HepG2 (cell line): Measurements from ENCODE around the gene MAP3K20.

ENCODE experiments used
- FOXO4 ChIP-seq: sonication (generic); formaldehyde crosslinking; conservative IDR thresholded peaks from 2 replicates; pipeline ENCODE4 v1.8.1; 2023; ENCODE audit warnings: missing genetic modification reagents
- GPBP1L1 ChIP-seq: sonication (generic); formaldehyde crosslinking; IDR thresholded peaks from 2 replicates; pipeline ENCODE4 v1.5.0; 2020; ENCODE audit warnings: mild to moderate bottlenecking, missing genetic modification reagents
- POLR2A ChIP-seq, 2 experiments: IDR thresholded peaks; 2 replicates each; pipeline ENCODE4 v1.6.1; 2011; ENCODE audit warnings: low read depth in 2 of 2, low read length in 2 of 2, mild to moderate bottlenecking in 1 of 2, moderate library complexity in 1 of 2; ENCODE audit not compliant: insufficient read depth in 1 of 2
- POLR2AphosphoS5 ChIP-seq: IDR thresholded peaks from 2 replicates; pipeline ENCODE4 v1.6.1; 2012; ENCODE audit warnings: low read depth, low read length
- RBFOX2 ChIP-seq: fragments of 200-400 bp; formaldehyde crosslinking; IDR thresholded peaks from 2 replicates; pipeline ENCODE4 v1.6.1; 2017; ENCODE audit warnings: low read depth, mild to moderate bottlenecking, low read length
- SCMH1 ChIP-seq: sonication (generic); formaldehyde crosslinking; IDR thresholded peaks from 2 replicates; pipeline ENCODE4 v1.9.0; 2021; ENCODE audit warnings: missing genetic modification reagents, mild to moderate bottlenecking, borderline replicate concordance
- SMAD3 ChIP-seq: sonication (generic); formaldehyde crosslinking; IDR thresholded peaks from 2 replicates; pipeline ENCODE4 v1.4.0; 2020; ENCODE audit warnings: missing genetic modification reagents
- SOX13 ChIP-seq, 3 experiments: fragments of 450-650 bp in 1 of 3; sonication (generic) in 1 of 3; formaldehyde crosslinking in 1 of 3; IDR thresholded peaks in 2 of 3; conservative IDR thresholded peaks in 1 of 3; 2 replicates each; pipeline versions ENCODE4 v1.5.0 to v1.6.1; 2016 to 2020; ENCODE audit warnings: antibody characterized with exemption in 1 of 3, mild to moderate bottlenecking in 1 of 3, missing compliant biosample characterization in 1 of 3, missing genetic modification reagents in 1 of 3, moderate library complexity in 1 of 3
- YY1 ChIP-seq: IDR thresholded peaks from 2 replicates; pipeline ENCODE4 v1.6.1; 2011; ENCODE audit warnings: low read length, low read depth, moderate library complexity, mild to moderate bottlenecking; ENCODE audit not compliant: insufficient read depth, insufficient replicate concordance
- ZFP36L2 ChIP-seq: sonication (generic); formaldehyde crosslinking; IDR thresholded peaks from 2 replicates; pipeline ENCODE4 v1.4.0; 2020; ENCODE audit warnings: missing genetic modification reagents
- ZNF280D ChIP-seq: sonication (generic); formaldehyde crosslinking; IDR thresholded peaks from 2 replicates; pipeline ENCODE4 v1.5.1; 2020; ENCODE audit warnings: mild to moderate bottlenecking, missing genetic modification reagents
- ZNF282 ChIP-seq: fragments of 450-650 bp; IDR thresholded peaks from 2 replicates; pipeline ENCODE4 v1.6.1; 2018; ENCODE audit not compliant: partially characterized antibody
- ZNF382 ChIP-seq: sonication (generic); formaldehyde crosslinking; IDR thresholded peaks from 2 replicates; pipeline ENCODE4 v1.5.0; 2020; ENCODE audit warnings: missing genetic modification reagents, mild to moderate bottlenecking, borderline replicate concordance

- no peak for TF ChIP-seq POLR2AphosphoS5
- TF ChIP-seq SMAD3 (CRISPR knock-in tag): no peak
- TF ChIP-seq GPBP1L1 (CRISPR knock-in tag): no peak
- TF ChIP-seq POLR2A (IDR thresholded peaks at IDR 0.05; ENCODE audit: insufficient read depth in 1 of 2, low read depth in 2 of 2, low read length in 2 of 2): no peak
- TF ChIP-seq ZNF282: no peak
- no peak for TF ChIP-seq YY1
- no peak for TF ChIP-seq ZNF382 (CRISPR knock-in tag)
- no peak for TF ChIP-seq SOX13 (IDR thresholded peaks at IDR 0.05)
- TF ChIP-seq SOX13 (CRISPR knock-in tag; conservative IDR thresholded peaks at IDR 0.05 in 1 of 2, IDR thresholded peaks at IDR 0.05 in 1 of 2): no peak
- no peak for TF ChIP-seq SCMH1 (CRISPR knock-in tag)
- TF ChIP-seq ZNF280D (CRISPR knock-in tag): no peak
- TF ChIP-seq FOXO4 (CRISPR knock-in tag): no peak
- TF ChIP-seq RBFOX2: no peak
- TF ChIP-seq ZFP36L2 (CRISPR knock-in tag): no peak
Measured at GRCh38 chr2:173150963-173151362, 75.3 kb downstream of the MAP3K20 start.
